Adrenal gland (tissue), 5 donors: ENCODE data around the gene SLC5A9.

Source experiments
- CTCF ChIP-seq, 6 experiments: fragments of 450-650 bp in 4 of 6; fragments of 200-600 bp in 2 of 6; sonication (generic) in 1 of 6; IDR thresholded peaks; 1 replicate in 5 of 6; 2 replicates in 1 of 6; pipeline versions ENCODE4 v1.5.1 to v1.8.0; 2016 to 2021; ENCODE audit warnings: antibody characterized with exemption in 6 of 6, mild to moderate bottlenecking in 2 of 6, moderate library complexity in 1 of 6
- POLR2A ChIP-seq, 2 donors: fragments of 450-650 bp; IDR thresholded peaks; one replicate each; pipeline ENCODE4 v1.6.1; 2017; ENCODE audit warnings: antibody characterized with exemption in 2 of 2, mild to moderate bottlenecking in 2 of 2, moderate library complexity in 1 of 2
- donor health status: DM: no; HTN: no; CAD: no.

- TF ChIP-seq POLR2A (IDR thresholded peaks at IDR 0.05) (no peak), CTCF (IDR thresholded peaks at IDR 0.05) (no peak)
These were observed 7.7 kb upstream of the SLC5A9 start for GRCh38 chr1:48214820-48215219.
